Left lobe of liver (tissue), 2 donors: ENCODE measurements around the gene SMIM35. TPM values are rescaled to one million over a fixed set of nuclear protein-coding genes. Genes with fewer than 3 reads are reported as not detected.

Experiments used
- ATAC-seq: fragments of 200-7000 bp; cut with Tn5 transposase; one replicate; pipeline ENCODE4 v1.9.1; 2020; ENCODE audit warnings: mild to moderate bottlenecking, moderate library complexity
- DNase-seq: peaks from one replicate; pipeline ENCODE4 v3.0.0-alpha.2; 2020; ENCODE audit warnings: low spot score
- total RNA-seq: library from RNA; stranded (reverse); gene quantifications from one replicate; pipeline ENCODE4 v1.2.1, GENCODE V29; 2021
- donor health status: DM: no; HTN: no; CAD: no; lungs with moderate emphysema.
- donor health status: DM: no; HTN: yes; CAD: no.

Gene SMIM35
- total RNA-seq, 1 donor from 2014 or later, result 0.08 TPM

DNA sequence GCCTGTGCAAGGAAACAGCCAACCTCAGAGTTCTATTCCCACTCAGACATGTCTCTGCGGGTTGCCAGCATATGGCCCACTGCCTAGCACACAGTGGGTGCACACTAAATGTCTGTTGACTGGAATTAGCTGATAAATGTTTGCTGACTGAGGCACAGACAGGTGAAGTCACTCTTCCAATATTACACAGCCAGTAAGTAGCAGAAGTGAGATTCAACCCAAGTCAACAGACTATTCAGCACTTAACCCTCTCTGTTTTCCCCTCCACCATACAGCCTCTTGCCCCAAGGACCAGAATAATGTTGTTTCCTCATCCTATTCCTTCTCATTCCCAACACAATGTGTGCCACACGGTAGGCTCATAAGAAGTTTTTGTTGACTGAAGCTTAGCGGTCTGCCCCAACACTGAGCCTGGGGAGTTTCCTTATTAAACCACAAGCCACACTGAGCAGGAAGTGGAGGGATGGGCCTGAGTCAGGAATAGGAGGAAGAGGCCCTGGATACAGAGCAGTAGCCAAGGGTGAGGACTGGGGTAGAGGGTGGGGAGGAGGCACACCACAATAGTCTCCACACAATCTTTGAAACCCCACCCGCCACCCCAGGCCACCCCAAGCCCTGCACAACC lies 116.3 kb downstream of the SMIM35 start:
- ATAC-seq (peak; percentile 61), DNase-seq (no peak)

- no peak for ATAC-seq
Measured at GRCh38 chr11:117969160-117969991, 117.4 kb downstream of the SMIM35 start.

GRCh38 chr11:117966908-117967307 lies 119.9 kb downstream of the SMIM35 start:
- DNase-seq, result no peak
- ATAC-seq, result no peak

More at GRCh38 chr11:117969160-117969991, 117.4 kb downstream of the SMIM35 start:
- no peak for DNase-seq

DNA sequence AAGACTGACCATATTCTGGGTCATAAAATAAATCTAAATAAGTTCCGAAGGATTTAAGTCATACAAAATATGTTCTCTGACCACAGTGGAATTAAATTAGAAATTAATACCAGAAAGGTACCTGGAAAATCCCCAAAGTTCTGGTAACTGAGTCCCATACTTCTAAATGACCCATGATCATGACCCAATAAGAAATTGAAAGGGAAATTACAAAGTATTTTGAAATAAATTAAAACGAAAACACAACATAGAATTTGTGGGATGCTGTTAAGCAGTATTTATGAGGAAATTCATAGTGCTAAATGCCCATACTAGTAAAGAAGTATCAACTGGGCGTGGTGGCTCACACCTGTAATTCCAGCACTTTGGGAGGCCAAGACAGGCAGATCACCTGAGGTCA lies 123.9 kb downstream of the SMIM35 start:
- DNase-seq (no peak), ATAC-seq (no peak)

DNA sequence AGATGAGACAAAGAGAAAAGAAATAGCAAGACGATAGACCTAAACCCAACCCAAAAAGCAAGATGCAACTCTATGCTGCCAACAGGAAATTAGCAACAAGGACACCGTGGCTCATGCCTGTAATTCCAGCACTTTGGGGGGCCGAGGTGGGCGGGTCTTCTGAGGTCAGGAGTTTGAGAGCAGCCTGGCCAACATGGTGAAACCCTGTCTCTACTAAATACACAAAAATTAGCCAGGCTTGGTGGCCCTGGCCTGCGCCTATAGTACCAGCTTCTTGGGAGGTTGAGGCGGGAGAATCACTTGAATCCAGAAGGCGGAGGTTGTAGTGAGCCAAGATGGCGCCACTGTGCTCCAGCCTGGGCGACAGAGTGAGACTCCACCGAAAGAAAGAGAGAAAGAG lies 124.9 kb downstream of the SMIM35 start:
- ATAC-seq, result no peak
- no peak for DNase-seq

DNA sequence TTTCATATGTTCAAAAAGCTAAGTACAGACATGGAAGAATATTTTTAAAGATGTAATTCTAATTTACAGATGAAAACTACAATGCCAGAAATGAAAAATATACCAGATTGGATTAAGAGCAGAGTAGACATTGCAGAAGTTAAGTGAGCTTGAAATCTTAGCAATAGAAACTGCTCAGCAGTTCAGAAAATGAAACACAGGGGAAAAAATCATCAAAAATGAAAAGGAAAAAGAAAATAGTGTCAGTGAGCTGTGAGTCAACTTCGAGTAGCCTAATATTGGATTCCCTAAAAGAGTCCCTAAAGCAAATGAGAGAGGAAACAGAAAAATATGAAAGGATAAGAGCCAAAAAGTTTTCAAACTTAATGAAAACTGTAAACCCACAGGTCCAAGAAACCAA lies 126.4 kb downstream of the SMIM35 start:
- no peak for ATAC-seq
- DNase-seq, result no peak

DNA sequence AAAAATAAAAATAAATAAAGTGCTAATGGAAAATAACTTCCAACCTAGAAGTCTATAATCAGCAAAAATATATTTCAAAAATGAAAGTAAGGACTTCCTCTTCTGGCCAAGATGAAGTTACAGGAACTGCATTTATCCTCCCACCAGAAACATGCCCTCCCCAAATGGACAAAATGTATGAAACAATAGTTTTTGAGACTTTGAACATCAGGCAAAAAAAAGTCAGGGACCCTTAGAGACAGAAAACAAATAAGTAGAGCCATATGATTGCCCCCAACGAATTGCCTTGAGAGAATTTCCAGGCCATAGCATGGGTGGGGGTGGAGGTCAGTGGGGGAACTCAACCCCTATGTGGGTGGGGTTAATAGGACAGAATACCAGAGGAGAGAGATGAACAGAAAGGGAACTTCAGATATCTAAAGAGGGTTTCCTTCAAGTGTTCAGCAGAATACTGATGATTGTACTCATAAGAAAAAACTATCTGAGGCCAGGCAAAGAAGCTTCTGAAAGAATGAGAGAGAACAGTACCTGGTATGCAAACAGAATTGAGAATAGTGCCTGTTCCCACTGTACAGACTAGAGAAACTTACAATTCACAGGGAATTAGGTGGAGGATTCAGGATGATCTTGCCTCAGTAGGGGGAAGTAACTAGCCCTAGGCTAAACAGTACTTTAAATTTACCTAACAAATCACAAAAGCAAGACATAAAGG lies 127.2 kb downstream of the SMIM35 start:
- ATAC-seq (peak; percentile 31), DNase-seq (no peak)

- ATAC-seq, result no peak
- DNase-seq, result no peak
Measured at GRCh38 chr11:117958949-117959348, 127.8 kb downstream of the SMIM35 start.

Other genes with a start within 250 kb of the SMIM35 start
- 10.4 TPM for gene FXYD6, start 210.3 kb downstream of the SMIM35 start, total RNA-seq
- gene TMPRSS13, start 157.6 kb downstream of the SMIM35 start, total RNA-seq, result 0.15 TPM
- gene IL10RA, start 100.6 kb downstream of the SMIM35 start, total RNA-seq, result 7.8 TPM
- not detected for gene TMPRSS4, start 9.9 kb downstream of the SMIM35 start, total RNA-seq
- 0.20 TPM for gene SCN4B, start 65.9 kb upstream of the SMIM35 start, total RNA-seq
- gene SCN2B, start 89.7 kb upstream of the SMIM35 start, total RNA-seq, result not detected
- gene JAML, start 138.0 kb upstream of the SMIM35 start, total RNA-seq, result 1.9 TPM
- 5.8 TPM for gene MPZL3, start 165.4 kb upstream of the SMIM35 start, total RNA-seq
- gene MPZL2, start 177.3 kb upstream of the SMIM35 start, total RNA-seq, result 18.6 TPM
- gene CD3E, start 217.8 kb upstream of the SMIM35 start, total RNA-seq, result 1.5 TPM